Measurements from ENCODE around the gene UGT1A8.
A peak's percentile ranks its signal among the peaks of the same experiment; 100 is the strongest.

UGT1A8 gene

DNA sequence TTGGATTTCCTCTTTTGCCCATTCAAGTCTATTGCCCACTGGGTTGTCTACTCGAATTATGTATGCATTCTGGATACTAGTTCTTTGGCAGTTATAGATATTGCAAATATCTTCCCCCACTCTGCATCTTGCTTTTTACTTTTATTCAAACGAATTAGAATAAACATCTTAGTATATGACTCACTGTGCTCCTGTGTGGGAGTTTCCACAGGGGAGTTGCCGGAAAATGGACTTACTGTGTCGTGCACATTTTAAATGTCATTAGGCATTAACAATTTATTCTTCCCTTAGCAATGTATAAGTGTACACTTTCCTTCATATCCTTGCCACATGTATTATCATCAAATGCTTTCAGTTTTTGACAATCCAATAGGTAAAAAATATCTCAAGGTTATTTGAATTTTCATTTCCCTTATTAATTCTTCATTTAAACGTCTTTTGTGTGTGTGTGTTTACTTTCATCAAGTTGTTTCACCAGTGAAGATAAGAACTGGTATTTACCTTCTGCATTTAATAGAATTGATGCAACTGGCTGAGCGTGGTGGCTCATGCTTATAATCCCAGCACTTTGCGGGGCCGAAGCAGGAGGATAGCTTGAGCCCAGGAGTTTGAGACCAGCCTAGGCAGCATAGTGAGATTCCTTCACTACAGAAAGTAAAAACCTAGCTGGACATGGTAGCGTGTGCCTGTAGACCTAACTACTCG is 90.7 kb downstream of the UGT1A8 start:
- no peak overlapping the region for H3K27ac ChIP-seq
- no peak for TF ChIP-seq CTCF (IDR thresholded peaks at IDR 0.05; ENCODE audit: low read depth, low read length, missing control alignments)
- no peaks in the 10 kb centered on the region for H3K27me3 ChIP-seq (replicated peaks)
- H3K36me3 ChIP-seq (replicated peaks), result no peaks in the 10 kb centered on the region
- in situ Hi-C loops (cut with HindIII; ENCODE audit: low pct_ligation_motif_present, low sequenced_read_pairs), result no loop called here
- DNase-seq, result peak; percentile 36
- no peak overlapping the region for H3K4me3 ChIP-seq (ENCODE audit: low read depth, low read length)

DNA sequence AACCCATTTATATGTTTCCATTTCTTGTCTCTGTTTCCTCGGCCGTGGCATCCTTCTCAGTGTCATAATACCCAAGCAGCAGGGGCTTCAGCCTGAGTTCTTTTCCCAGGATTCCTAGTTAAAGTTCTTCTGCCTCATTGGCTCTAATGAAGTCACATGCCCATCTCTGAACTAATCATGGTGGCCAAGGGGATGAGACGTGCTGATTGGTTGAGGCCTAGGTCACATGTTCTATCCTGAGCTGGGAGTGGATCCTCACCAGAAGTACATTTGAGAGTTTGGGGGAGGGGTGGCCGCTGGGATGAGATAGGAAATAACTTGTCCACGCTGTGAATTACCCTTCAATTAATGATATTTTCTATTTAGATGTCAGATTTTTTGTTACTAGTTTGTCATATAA is 91.5 kb downstream of the UGT1A8 start:
- TF ChIP-seq CTCF (IDR thresholded peaks at IDR 0.05; ENCODE audit: low read depth, low read length, missing control alignments), result no peak
- Histone ChIP-seq H3K27ac (no peak overlapping the region), H3K36me3 (replicated peaks) (no peaks in the 10 kb centered on the region), H3K4me3 (ENCODE audit: low read depth, low read length) (no peak overlapping the region), H3K27me3 (replicated peaks) (no peaks in the 10 kb centered on the region)
- DNase-seq, result no peak
- in situ Hi-C loops (cut with HindIII; ENCODE audit: low pct_ligation_motif_present, low sequenced_read_pairs), result no loop called here

DNA sequence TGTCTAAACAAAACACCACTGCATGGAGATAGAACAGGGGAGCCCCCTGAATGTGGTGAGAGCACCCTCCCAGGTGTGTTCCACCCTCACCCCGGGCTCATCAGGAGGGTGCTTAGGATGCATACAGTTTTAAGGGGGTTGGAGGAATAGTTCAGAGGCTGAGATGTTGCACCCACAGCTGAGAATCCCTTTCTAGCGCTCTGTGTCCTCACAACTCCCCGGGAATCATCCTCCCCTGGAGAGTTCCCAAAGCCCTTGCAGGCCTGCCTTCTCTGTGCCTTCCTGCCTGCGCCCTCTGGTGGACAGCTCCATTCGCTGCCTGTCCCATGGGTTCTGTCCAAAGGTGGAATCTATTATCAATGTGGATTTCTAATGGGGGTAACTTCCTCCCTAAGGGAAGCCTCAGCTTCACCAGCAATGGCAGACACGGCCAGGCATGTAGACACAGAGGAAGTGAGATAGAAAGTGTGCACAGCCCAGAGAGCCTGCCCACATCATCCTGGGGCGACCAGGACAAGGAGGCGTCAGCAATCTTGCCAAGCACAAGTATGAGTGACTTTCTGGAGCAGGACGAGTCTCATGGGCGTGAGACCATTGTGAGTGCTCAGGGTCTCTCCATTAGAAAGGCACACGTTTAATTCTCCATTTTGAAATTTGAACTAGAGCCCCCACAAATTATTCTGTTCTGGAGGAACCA is 94.0 kb downstream of the UGT1A8 start:
- in situ Hi-C loops (cut with HindIII; ENCODE audit: low pct_ligation_motif_present, low sequenced_read_pairs), result no loop called here

DNA sequence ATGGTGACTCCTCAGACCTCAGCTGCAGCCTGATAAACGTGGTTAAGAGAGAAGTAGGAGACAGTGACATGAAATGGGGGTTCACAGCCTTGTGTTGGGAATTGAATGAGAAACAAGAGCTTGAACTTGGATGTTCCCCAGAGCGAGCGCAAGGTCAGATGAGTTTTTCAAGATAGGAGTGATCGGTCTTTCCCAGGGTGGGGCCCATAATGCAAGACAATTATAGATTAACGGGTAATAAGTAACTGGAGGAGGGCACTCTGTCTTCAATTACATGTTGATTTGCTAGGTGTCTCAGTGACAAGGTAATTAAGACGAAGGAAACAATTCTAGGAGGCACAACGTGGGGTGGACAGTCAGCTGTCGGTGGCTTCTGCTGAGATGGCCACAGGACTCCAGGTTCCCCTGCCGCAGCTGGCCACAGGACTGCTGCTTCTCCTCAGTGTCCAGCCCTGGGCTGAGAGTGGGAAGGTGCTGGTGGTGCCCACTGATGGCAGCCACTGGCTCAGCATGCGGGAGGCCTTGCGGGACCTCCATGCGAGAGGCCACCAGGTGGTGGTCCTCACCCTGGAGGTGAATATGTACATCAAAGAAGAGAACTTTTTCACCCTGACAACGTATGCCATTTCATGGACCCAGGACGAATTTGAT is 95.3 kb downstream of the UGT1A8 start, which contains the start of gene UGT1A5:
Gene UGT1A5 (plus strand): TSS at position 297 of the 651 bp plus-strand sequence. CDS start 85 bp downstream, at position 382.
- in situ Hi-C loops (cut with HindIII; ENCODE audit: low pct_ligation_motif_present, low sequenced_read_pairs), result no loop called here
- Histone ChIP-seq H3K27ac (no peak within 1 kb of the TSS), H3K27me3 (replicated peaks) (no peaks in the 10 kb centered on the region), H3K36me3 (replicated peaks) (no peaks in the 10 kb centered on the region), H3K4me3 (ENCODE audit: low read depth, low read length) (no peak within 1 kb of the TSS)
- TF ChIP-seq CTCF (IDR thresholded peaks at IDR 0.05; ENCODE audit: low read depth, low read length, missing control alignments), result no peak
- DNase-seq, result no peak

More for the DNA sequence above, 94.0 kb downstream of the UGT1A8 start:
- no peak overlapping the region for H3K4me3 ChIP-seq (ENCODE audit: low read depth, low read length)
- H3K27me3 ChIP-seq (replicated peaks), result no peaks in the 10 kb centered on the region
- H3K27ac ChIP-seq, result no peak overlapping the region
- DNase-seq, result peak; percentile 75
- TF ChIP-seq CTCF (IDR thresholded peaks at IDR 0.05; ENCODE audit: low read depth, low read length, missing control alignments), result peak; percentile 98
- H3K36me3 ChIP-seq (replicated peaks), result no peaks in the 10 kb centered on the region

DNA sequence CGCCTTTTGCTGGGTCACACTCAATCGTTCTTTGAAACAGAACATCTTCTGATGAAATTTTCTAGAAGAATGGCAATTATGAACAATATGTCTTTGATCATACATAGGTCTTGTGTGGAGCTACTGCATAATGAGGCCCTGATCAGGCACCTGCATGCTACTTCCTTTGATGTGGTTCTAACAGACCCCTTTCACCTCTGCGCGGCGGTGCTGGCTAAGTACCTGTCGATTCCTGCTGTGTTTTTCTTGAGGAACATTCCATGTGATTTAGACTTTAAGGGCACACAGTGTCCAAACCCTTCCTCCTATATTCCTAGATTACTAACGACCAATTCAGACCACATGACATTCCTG is 95.8 kb downstream of the UGT1A8 start:
- Histone ChIP-seq H3K27ac (no peak overlapping the region), H3K4me3 (ENCODE audit: low read depth, low read length) (no peak overlapping the region), H3K36me3 (replicated peaks) (no peaks in the 10 kb centered on the region), H3K27me3 (replicated peaks) (no peaks in the 10 kb centered on the region)
- no peak for TF ChIP-seq CTCF (IDR thresholded peaks at IDR 0.05; ENCODE audit: low read depth, low read length, missing control alignments)
- in situ Hi-C loops (cut with HindIII; ENCODE audit: low pct_ligation_motif_present, low sequenced_read_pairs), result no loop called here
- DNase-seq, result no peak
